ENCODE data around the gene SOX8. TPM values are rescaled to one million over a fixed set of nuclear protein-coding genes. Genes with fewer than 3 reads are reported as not detected.

Gene SOX8
- total RNA-seq, 1 experiment from 2014 or later, result 0.54 TPM

GRCh38 chr16:1009358-1010150 is 28.0 kb downstream of the SOX8 start:
- no peak for DNase-seq (ENCODE audit: low read depth)
- in situ Hi-C loops (cut with HindIII; ENCODE audit: low pct_unique_long_range_greater_than_20kb, low sequenced_read_pairs), result no loop called here

GRCh38 chr16:1010251-1010650 is 28.7 kb downstream of the SOX8 start:
- in situ Hi-C loops (cut with HindIII; ENCODE audit: low pct_unique_long_range_greater_than_20kb, low sequenced_read_pairs), result no loop called here
- DNase-seq (ENCODE audit: low read depth), result no peak

GRCh38 chr16:1010815-1011214 is 29.2 kb downstream of the SOX8 start:
- in situ Hi-C loops (cut with HindIII; ENCODE audit: low pct_unique_long_range_greater_than_20kb, low sequenced_read_pairs), result no loop called here

GRCh38 chr16:1011316-1012082 is 29.9 kb downstream of the SOX8 start:
- DNase-seq (ENCODE audit: low read depth), result no peak
- in situ Hi-C loops (cut with HindIII; ENCODE audit: low pct_unique_long_range_greater_than_20kb, low sequenced_read_pairs), result no loop called here

More at GRCh38 chr16:1010815-1011214, 29.2 kb downstream of the SOX8 start:
- no peak for DNase-seq (ENCODE audit: low read depth)

- no peak for DNase-seq (ENCODE audit: low read depth)
- in situ Hi-C loops (cut with HindIII; ENCODE audit: low pct_unique_long_range_greater_than_20kb, low sequenced_read_pairs), result no loop called here
These were observed 30.6 kb downstream of the SOX8 start for GRCh38 chr16:1012135-1012534.

- in situ Hi-C loops (cut with HindIII; ENCODE audit: low pct_unique_long_range_greater_than_20kb, low sequenced_read_pairs), result no loop called here
- no peak for DNase-seq (ENCODE audit: low read depth)
These were observed 31.4 kb downstream of the SOX8 start for GRCh38 chr16:1012722-1013592.

- in situ Hi-C loops (cut with HindIII; ENCODE audit: low pct_unique_long_range_greater_than_20kb, low sequenced_read_pairs), result no loop called here
- DNase-seq (ENCODE audit: low read depth), result no peak
These were observed 32.0 kb downstream of the SOX8 start for GRCh38 chr16:1013593-1013900.

GRCh38 chr16:1014221-1014620 is 32.7 kb downstream of the SOX8 start:
- DNase-seq (ENCODE audit: low read depth), result no peak
- in situ Hi-C loops (cut with HindIII; ENCODE audit: low pct_unique_long_range_greater_than_20kb, low sequenced_read_pairs), result no loop called here

GRCh38 chr16:1014771-1015495 is 33.4 kb downstream of the SOX8 start:
- in situ Hi-C loops (cut with HindIII; ENCODE audit: low pct_unique_long_range_greater_than_20kb, low sequenced_read_pairs), result no loop called here
- no peak for DNase-seq (ENCODE audit: low read depth)

- in situ Hi-C loops (cut with HindIII; ENCODE audit: low pct_unique_long_range_greater_than_20kb, low sequenced_read_pairs), result no loop called here
- no peak for DNase-seq (ENCODE audit: low read depth)
These were observed 37.1 kb downstream of the SOX8 start for GRCh38 chr16:1018447-1019198.

- in situ Hi-C loops (cut with HindIII; ENCODE audit: low pct_unique_long_range_greater_than_20kb, low sequenced_read_pairs), result no loop called here
- no peak for DNase-seq (ENCODE audit: low read depth)
These were observed 37.9 kb downstream of the SOX8 start for GRCh38 chr16:1019231-1020090.

- in situ Hi-C loops (cut with HindIII; ENCODE audit: low pct_unique_long_range_greater_than_20kb, low sequenced_read_pairs), result no loop called here
- no peak for DNase-seq (ENCODE audit: low read depth)
These were observed 38.5 kb downstream of the SOX8 start for GRCh38 chr16:1020091-1020399.

GRCh38 chr16:1020591-1020990 is 39.0 kb downstream of the SOX8 start:
- in situ Hi-C loops (cut with HindIII; ENCODE audit: low pct_unique_long_range_greater_than_20kb, low sequenced_read_pairs), result no loop called here

GRCh38 chr16:1021553-1022160 is 40.1 kb downstream of the SOX8 start:
- in situ Hi-C loops (cut with HindIII; ENCODE audit: low pct_unique_long_range_greater_than_20kb, low sequenced_read_pairs), result no loop called here
- no peak for DNase-seq (ENCODE audit: low read depth)

More at GRCh38 chr16:1020591-1020990, 39.0 kb downstream of the SOX8 start:
- no peak for DNase-seq (ENCODE audit: low read depth)

- DNase-seq (ENCODE audit: low read depth), result no peak
These were observed 40.9 kb downstream of the SOX8 start for GRCh38 chr16:1022466-1022865.

GRCh38 chr16:1024138-1024537 is 42.6 kb downstream of the SOX8 start:
- DNase-seq (ENCODE audit: low read depth), result no peak
- in situ Hi-C loops (cut with HindIII; ENCODE audit: low pct_unique_long_range_greater_than_20kb, low sequenced_read_pairs), result no loop called here

More at GRCh38 chr16:1022466-1022865, 40.9 kb downstream of the SOX8 start:
- in situ Hi-C loops (cut with HindIII; ENCODE audit: low pct_unique_long_range_greater_than_20kb, low sequenced_read_pairs), result no loop called here
